DOHH2 (cell line): ENCODE results near the gene GALNT12.

ENCODE experiments used
- H3F3A ChIP-seq: fragments of 200-600 bp; sonication (generic), shearing (Covaris generic); 2 replicates; pipeline ENCODE4 v1.6.0; 2016; ENCODE audit warnings: antibody characterized with exemption, mild to moderate bottlenecking; ENCODE audit not compliant: control insufficient read depth, insufficient read depth
- H3K27ac ChIP-seq: fragments of 200-600 bp; sonication (generic); 2 replicates; pipeline ENCODE4 v1.5.1; 2014; ENCODE audit warnings: low read depth, mild to moderate bottlenecking, low read length, moderate library complexity
- H3K27me3 ChIP-seq: fragments of 200-600 bp; sonication (generic); 2 replicates; pipeline ENCODE4 v1.6.1; 2014; ENCODE audit warnings: mild to moderate bottlenecking, low read length, mixed read lengths; ENCODE audit not compliant: control insufficient read depth
- H3K36me3 ChIP-seq: fragments of 200-600 bp; sonication (generic); 2 replicates; pipeline ENCODE4 v1.6.1; 2014; ENCODE audit warnings: mild to moderate bottlenecking, low read length, moderate library complexity, mixed read lengths; ENCODE audit not compliant: control insufficient read depth
- H3K4me1 ChIP-seq: fragments of 200-600 bp; sonication (generic); 2 replicates; pipeline ENCODE4 v1.6.1; 2014; ENCODE audit warnings: mild to moderate bottlenecking, low read length, mixed read lengths; ENCODE audit not compliant: control insufficient read depth
- H3K4me2 ChIP-seq: fragments of 200-600 bp; sonication (generic); 2 replicates; pipeline ENCODE4 v1.6.0; 2014; ENCODE audit warnings: mild to moderate bottlenecking, low read length, moderate library complexity
- H3K4me3 ChIP-seq: fragments of 200-600 bp; sonication (generic); 2 replicates; pipeline ENCODE4 v1.5.1; 2014; ENCODE audit warnings: mild to moderate bottlenecking, low read length, mixed read lengths
- H3K79me2 ChIP-seq: fragments of 200-600 bp; sonication (generic); 2 replicates; pipeline ENCODE4 v1.6.1; 2014; ENCODE audit warnings: mild to moderate bottlenecking, low read length, mixed read lengths; ENCODE audit not compliant: control insufficient read depth
- H3K9me2 ChIP-seq: fragments of 200-600 bp; sonication (generic); replicated peaks from 2 replicates; pipeline ENCODE4 v1.6.1; 2014; ENCODE audit warnings: mild to moderate bottlenecking, low read length, mixed read lengths; ENCODE audit not compliant: control insufficient read depth
- H3K9me3 ChIP-seq: fragments of 200-600 bp; sonication (generic); 2 replicates; pipeline ENCODE4 v1.6.1; 2014; ENCODE audit warnings: antibody characterized with exemption, low read length, mixed read lengths; ENCODE audit not compliant: control insufficient read depth, insufficient read depth
- H4K20me1 ChIP-seq: fragments of 200-600 bp; sonication (generic); 2 replicates; pipeline ENCODE4 v1.6.0; 2014; ENCODE audit warnings: low read depth, mild to moderate bottlenecking, antibody characterized with exemption, low read length, moderate library complexity; ENCODE audit not compliant: control insufficient read depth, insufficient read depth
- EZH2phosphoT487 ChIP-seq: fragments of 200-600 bp; sonication (generic); IDR thresholded peaks from 2 replicates; pipeline ENCODE4 v1.6.1; 2017; ENCODE audit warnings: borderline replicate concordance, mild to moderate bottlenecking, antibody characterized with exemption, low read length, moderate library complexity, mixed read lengths
- TF ChIP-seq, protein P1 (sequence below): fragments of 200-600 bp; sonication (generic); IDR thresholded peaks from one replicate; pipeline ENCODE4 v1.5.1; 2014; ENCODE audit warnings: antibody characterized with exemption, mild to moderate bottlenecking, low read depth, low read length; ENCODE audit not compliant: poor library complexity, severe bottlenecking

Gene GALNT12

GRCh38 chr9:98787766-98788335 lies 19.6 kb upstream of the GALNT12 start:
- no peaks in the 10 kb centered on the region for H3K9me2 ChIP-seq
- H3K79me2 ChIP-seq = no peaks in the 10 kb centered on the region
- H3K4me1 ChIP-seq = no peaks in the 10 kb centered on the region
- H3K36me3 ChIP-seq = no peaks in the 10 kb centered on the region
- no peak overlapping the region for H3K27ac ChIP-seq
- H3K4me3 ChIP-seq = no peak overlapping the region
- H3K9me3 ChIP-seq = no peaks in the 10 kb centered on the region
- H3K27me3 ChIP-seq = no peaks in the 10 kb centered on the region
- H3F3A ChIP-seq = no peaks in the 10 kb centered on the region
- no peaks in the 10 kb centered on the region for H4K20me1 ChIP-seq
- TF ChIP-seq EZH2phosphoT487 = no peak
- TF ChIP-seq, protein P1, sequence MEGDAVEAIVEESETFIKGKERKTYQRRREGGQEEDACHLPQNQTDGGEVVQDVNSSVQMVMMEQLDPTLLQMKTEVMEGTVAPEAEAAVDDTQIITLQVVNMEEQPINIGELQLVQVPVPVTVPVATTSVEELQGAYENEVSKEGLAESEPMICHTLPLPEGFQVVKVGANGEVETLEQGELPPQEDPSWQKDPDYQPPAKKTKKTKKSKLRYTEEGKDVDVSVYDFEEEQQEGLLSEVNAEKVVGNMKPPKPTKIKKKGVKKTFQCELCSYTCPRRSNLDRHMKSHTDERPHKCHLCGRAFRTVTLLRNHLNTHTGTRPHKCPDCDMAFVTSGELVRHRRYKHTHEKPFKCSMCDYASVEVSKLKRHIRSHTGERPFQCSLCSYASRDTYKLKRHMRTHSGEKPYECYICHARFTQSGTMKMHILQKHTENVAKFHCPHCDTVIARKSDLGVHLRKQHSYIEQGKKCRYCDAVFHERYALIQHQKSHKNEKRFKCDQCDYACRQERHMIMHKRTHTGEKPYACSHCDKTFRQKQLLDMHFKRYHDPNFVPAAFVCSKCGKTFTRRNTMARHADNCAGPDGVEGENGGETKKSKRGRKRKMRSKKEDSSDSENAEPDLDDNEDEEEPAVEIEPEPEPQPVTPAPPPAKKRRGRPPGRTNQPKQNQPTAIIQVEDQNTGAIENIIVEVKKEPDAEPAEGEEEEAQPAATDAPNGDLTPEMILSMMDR = no peak
- no peak overlapping the region for H3K4me2 ChIP-seq

- Histone ChIP-seq H3K9me2 (no peaks in the 10 kb centered on the region), H3K9me3 (no peaks in the 10 kb centered on the region), H3K27me3 (no peaks in the 10 kb centered on the region), H3F3A (no peaks in the 10 kb centered on the region), H3K4me1 (no peaks in the 10 kb centered on the region), H3K27ac (no peak overlapping the region), H4K20me1 (no peaks in the 10 kb centered on the region), H3K36me3 (no peaks in the 10 kb centered on the region), H3K4me3 (no peak overlapping the region), H3K4me2 (no peak overlapping the region), H3K79me2 (no peaks in the 10 kb centered on the region)
- TF ChIP-seq EZH2phosphoT487 = no peak
- TF ChIP-seq, protein P1 = no peak
Observed at GRCh38 chr9:98789483-98790133, 17.9 kb upstream of the GALNT12 start.

DNA sequence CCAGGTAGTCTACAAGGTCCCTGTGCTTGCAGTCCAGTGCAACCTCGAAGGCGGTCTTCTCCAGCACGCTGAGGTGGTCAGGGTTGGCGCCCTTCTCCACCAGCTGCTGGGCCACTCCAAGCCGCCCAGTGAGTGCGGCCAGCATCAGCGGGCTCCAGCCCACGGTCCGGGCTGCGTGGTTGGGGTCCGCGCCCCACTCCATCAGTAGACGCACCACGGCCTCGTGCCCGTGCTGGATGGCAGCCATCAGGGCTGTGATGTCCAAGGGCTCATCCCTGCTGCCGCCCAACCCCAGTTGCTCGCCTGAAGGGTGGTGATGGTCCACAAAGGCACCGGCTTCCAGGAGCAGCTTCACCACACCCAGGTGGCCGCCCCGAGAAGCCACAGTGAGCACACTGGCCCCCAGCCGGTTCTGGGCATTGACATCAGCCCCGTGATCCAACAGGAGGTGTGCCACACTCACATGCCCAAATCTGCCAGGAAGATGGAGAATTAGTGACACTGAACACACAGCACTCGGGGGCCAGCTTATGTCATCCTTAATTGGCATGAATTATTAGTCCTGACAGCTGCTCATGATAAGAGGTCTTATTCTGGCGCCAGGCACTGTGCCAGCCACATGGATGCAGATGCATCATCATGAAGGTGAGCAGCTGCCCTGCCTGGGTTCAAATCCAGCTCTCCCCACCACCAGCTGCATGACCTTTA lies 17.2 kb upstream of the GALNT12 start:
- peaks cover 2% of the 10 kb centered on the region; the same call in 1 of the 2 replicates for H3K79me2 ChIP-seq
- H3K4me1 ChIP-seq = peaks cover 3% of the 10 kb centered on the region
- no peaks in the 10 kb centered on the region for H3K9me3 ChIP-seq
- no peak for TF ChIP-seq EZH2phosphoT487
- TF ChIP-seq, protein P1 = no peak
- peaks cover under 1% of the 10 kb centered on the region; the same call in 1 of the 2 replicates for H3K27me3 ChIP-seq
- no peak overlapping the region for H3K27ac ChIP-seq
- no peaks in the 10 kb centered on the region for H3K9me2 ChIP-seq
- H4K20me1 ChIP-seq = no peaks in the 10 kb centered on the region
- H3K4me2 ChIP-seq = no peak overlapping the region
- no peaks in the 10 kb centered on the region for H3K36me3 ChIP-seq
- H3F3A ChIP-seq = no peaks in the 10 kb centered on the region
- H3K4me3 ChIP-seq = no peak overlapping the region
